SU-DHL-6 (cell line): ENCODE data around the gene ITGAL.

Experiments
- H2AFZ ChIP-seq: fragments of 200-600 bp; sonication (generic); 2 replicates; pipeline ENCODE4 v1.6.1; 2014; ENCODE audit warnings: low read depth, mild to moderate bottlenecking, moderate library complexity, mixed read lengths, antibody characterized with exemption, low read length; ENCODE audit not compliant: severe bottlenecking
- H3F3A ChIP-seq: fragments of 200-600 bp; shearing (Covaris generic); 2 replicates; pipeline ENCODE4 v1.6.0; 2016; ENCODE audit warnings: antibody characterized with exemption, mild to moderate bottlenecking; ENCODE audit not compliant: insufficient read depth
- H3K27ac ChIP-seq: fragments of 200-600 bp; sonication (generic); 2 replicates; pipeline ENCODE4 v1.5.1; 2016; ENCODE audit warnings: low read depth, mild to moderate bottlenecking, low read length, moderate library complexity, mixed read lengths
- H3K27me3 ChIP-seq: fragments of 200-600 bp; sonication (generic), shearing (Covaris generic); 2 replicates; pipeline ENCODE4 v1.6.0; 2014; ENCODE audit warnings: mild to moderate bottlenecking, low read length
- H3K36me3 ChIP-seq: fragments of 200-600 bp; sonication (generic); 2 replicates; pipeline ENCODE4 v1.6.1; 2014; ENCODE audit warnings: mild to moderate bottlenecking, low read length, mixed read lengths
- H3K4me2 ChIP-seq: fragments of 300-600, 200-600 bp; shearing (Covaris generic), sonication (generic); 2 replicates; pipeline ENCODE4 v1.6.0; 2014; ENCODE audit warnings: low read length, low read depth, mild to moderate bottlenecking; ENCODE audit not compliant: poor library complexity, severe bottlenecking
- H3K4me3 ChIP-seq: fragments of 200-600 bp; sonication (generic); 2 replicates; pipeline ENCODE4 v1.5.1; 2014; ENCODE audit warnings: antibody characterized with exemption, low read length, mild to moderate bottlenecking, mixed read lengths; ENCODE audit not compliant: insufficient read depth, poor library complexity, severe bottlenecking
- H3K79me2 ChIP-seq: fragments of 200-600 bp; sonication (generic); 2 replicates; pipeline ENCODE4 v1.6.1; 2014; ENCODE audit warnings: mild to moderate bottlenecking, low read length, moderate library complexity; ENCODE audit not compliant: insufficient read depth
- H3K9ac ChIP-seq: fragments of 200-600 bp; sonication (generic); 2 replicates; pipeline ENCODE4 v1.7.0; 2014; ENCODE audit warnings: mild to moderate bottlenecking, low read length
- H3K9me2 ChIP-seq: fragments of 200-600 bp; sonication (generic); replicated peaks from 2 replicates; pipeline ENCODE4 v1.6.1; 2014; ENCODE audit warnings: low read length; ENCODE audit not compliant: insufficient read depth
- H3K9me3 ChIP-seq: fragments of 200-600 bp; sonication (generic); 2 replicates; pipeline ENCODE4 v1.6.1; 2014; ENCODE audit warnings: low read length, mixed read lengths; ENCODE audit not compliant: insufficient read depth
- H4K20me1 ChIP-seq: fragments of 200-600 bp; sonication (generic); 2 replicates; pipeline ENCODE4 v1.6.1; 2014; ENCODE audit warnings: low read depth, mild to moderate bottlenecking, antibody characterized with exemption, low read length, moderate library complexity, mixed read lengths
- CTCF ChIP-seq: fragments of 200-600 bp; sonication (generic); IDR thresholded peaks from one replicate; pipeline ENCODE4 v1.5.1; 2017; ENCODE audit warnings: antibody characterized with exemption, mild to moderate bottlenecking, low read length, moderate library complexity; ENCODE audit not compliant: insufficient read depth, poor library complexity, severe bottlenecking
- EZH2phosphoT487 ChIP-seq: fragments of 200-600 bp; sonication (generic), shearing (Covaris generic); conservative IDR thresholded peaks from 2 replicates; pipeline ENCODE4 v1.6.1; 2018; ENCODE audit warnings: mild to moderate bottlenecking, antibody characterized with exemption, low read length, moderate library complexity, mixed read lengths

ITGAL gene

GRCh38 chr16:30518552-30518951, 46.0 kb downstream of the ITGAL start:
- H3K9ac ChIP-seq = no peak overlapping the region
- TF ChIP-seq EZH2phosphoT487 = no peak
- no peak for TF ChIP-seq CTCF

GRCh38 chr16:30519120-30520049, 46.8 kb downstream of the ITGAL start:
- Histone ChIP-seq H3K4me3 (no peak overlapping the region), H3K9me2 (no peaks in the 10 kb centered on the region), H4K20me1 (no peaks in the 10 kb centered on the region), H3K27ac (no peak overlapping the region), H3F3A (peaks cover 36% of the 10 kb centered on the region), H3K9me3 (no peaks in the 10 kb centered on the region), H3K9ac (no peak overlapping the region), H3K36me3 (peaks cover 13% of the 10 kb centered on the region; the same call in 1 of the 2 replicates), H3K4me2 (no peak overlapping the region), H3K79me2 (no peaks in the 10 kb centered on the region), H2AFZ (no peak overlapping the region), H3K27me3 (no peaks in the 10 kb centered on the region)
- TF ChIP-seq EZH2phosphoT487 (no peak), CTCF (no peak)

More at GRCh38 chr16:30518552-30518951, 46.0 kb downstream of the ITGAL start:
- Histone ChIP-seq H3K9me2 (no peaks in the 10 kb centered on the region), H3K4me2 (no peak overlapping the region), H3K27me3 (no peaks in the 10 kb centered on the region), H3K4me3 (no peak overlapping the region), H3K79me2 (no peaks in the 10 kb centered on the region), H3K9me3 (no peaks in the 10 kb centered on the region), H2AFZ (no peak overlapping the region), H3K27ac (no peak overlapping the region), H4K20me1 (no peaks in the 10 kb centered on the region), H3F3A (peaks cover 39% of the 10 kb centered on the region), H3K36me3 (peaks cover 16% of the 10 kb centered on the region; the same call in 1 of the 2 replicates)

GRCh38 chr16:30521476-30521872, 48.9 kb downstream of the ITGAL start:
- Histone ChIP-seq H3K9ac (no peak overlapping the region), H3F3A (peaks cover 45% of the 10 kb centered on the region), H4K20me1 (no peaks in the 10 kb centered on the region), H2AFZ (no peak overlapping the region), H3K36me3 (0 out of 2 replicates have a peak, but pooled peaks cover 7% of the 10 kb centered on the region), H3K27ac (peak overlapping the region; percentile 31; the same call in 1 of the 2 replicates), H3K27me3 (no peaks in the 10 kb centered on the region), H3K4me2 (no peak overlapping the region), H3K4me3 (no peak overlapping the region), H3K9me3 (no peaks in the 10 kb centered on the region), H3K79me2 (no peaks in the 10 kb centered on the region), H3K9me2 (no peaks in the 10 kb centered on the region)
- no peak for TF ChIP-seq EZH2phosphoT487
- no peak for TF ChIP-seq CTCF
